SK-N-SH (cell line): Measurements from ENCODE around the gene TSSK3. TPM values are rescaled to one million over a fixed set of nuclear protein-coding genes. Genes with fewer than 3 reads are reported as not detected.

ENCODE experiments used
- CTCF ChIA-PET: fragments of 300-600, 350-600 bp; formaldehyde crosslinking; extraction: SDS; loops from one replicate; lab custom pipeline; 2021; lab: Yijun Ruan, JAX
- POLR2A ChIA-PET: fragments of 350-600 bp; sonication (Branson Sonifier 250); formaldehyde crosslinking; extraction: SDS; loops from one replicate; lab custom pipeline; 2020; ENCODE audit warnings: antibody characterized with exemption, inconsistent platforms; lab: Yijun Ruan, JAX
- DNase-seq: peaks from one replicate; pipeline ENCODE4 v3.0.0; 2012
- H2AFZ ChIP-seq: fragments of 200-600 bp; sonication (generic); 2 replicates; pipeline ENCODE4 v1.8.1; 2016; ENCODE audit warnings: antibody characterized with exemption, mild to moderate bottlenecking, low read depth
- H3F3A ChIP-seq: fragments of 200-600 bp; sonication (generic); replicated peaks from 2 replicates; pipeline ENCODE3; 2016; ENCODE audit warnings: antibody characterized with exemption, mild to moderate bottlenecking; ENCODE audit not compliant: insufficient read depth
- H3K27ac ChIP-seq, 2 experiments: fragments of 200-500 bp in 1 of 2; fragments of 200-600 bp in 1 of 2; sonication (Bioruptor generic) in 1 of 2; sonication (generic), shearing (Covaris generic) in 1 of 2; 2 replicates each; pipeline versions ENCODE4 v1.5.1 to v1.6.1; 2014 to 2016; ENCODE audit warnings: low read depth in 2 of 2, inconsistent platforms in 1 of 2, low read length in 1 of 2, mild to moderate bottlenecking in 1 of 2, mixed read lengths in 1 of 2
- H3K27me3 ChIP-seq: fragments of 200-600 bp; sonication (generic), shearing (Covaris generic); 2 replicates; pipeline ENCODE4 v1.6.1; 2016; ENCODE audit warnings: mixed run types; ENCODE audit not compliant: insufficient read depth
- H3K36me3 ChIP-seq, 2 experiments: fragments of 200-500 bp in 1 of 2; fragments of 200-600 bp in 1 of 2; sonication (Bioruptor generic) in 1 of 2; sonication (generic) in 1 of 2; replicated peaks in 1 of 2; 2 replicates each; pipeline versions ENCODE3 to v1.5.1; 2014 to 2016; ENCODE audit warnings: low read length in 1 of 2, mild to moderate bottlenecking in 1 of 2; ENCODE audit not compliant: insufficient read depth in 2 of 2, control insufficient read depth in 1 of 2
- H3K4me1 ChIP-seq, 2 experiments: fragments of 200-500 bp in 1 of 2; fragments of 200-600 bp in 1 of 2; sonication (Bioruptor generic) in 1 of 2; sonication (generic), shearing (Covaris generic) in 1 of 2; 2 replicates each; pipeline versions ENCODE4 v1.5.1 to v1.6.1; 2014 to 2016; ENCODE audit warnings: low read depth in 1 of 2, low read length in 1 of 2, mixed run types in 1 of 2; ENCODE audit not compliant: insufficient read depth in 2 of 2, control insufficient read depth in 1 of 2
- H3K4me2 ChIP-seq: fragments of 200-600 bp; sonication (generic), shearing (Covaris generic); 2 replicates; pipeline ENCODE4 v1.6.1; 2017; ENCODE audit warnings: mixed run types
- H3K4me3 ChIP-seq, 2 experiments: fragments of 200-500 bp in 1 of 2; fragments of 200-600 bp in 1 of 2; sonication (Bioruptor generic) in 1 of 2; sonication (generic), shearing (Covaris generic) in 1 of 2; 2 replicates each; pipeline versions ENCODE4 v1.5.1 to v1.8.1; 2014 to 2016; ENCODE audit warnings: low read depth in 2 of 2, inconsistent platforms in 1 of 2, low read length in 1 of 2, mild to moderate bottlenecking in 1 of 2, mixed read lengths in 1 of 2, moderate library complexity in 1 of 2
- H3K79me2 ChIP-seq: fragments of 200-600 bp; sonication (generic); 2 replicates; pipeline ENCODE4 v1.8.1; 2017; ENCODE audit warnings: mild to moderate bottlenecking; ENCODE audit not compliant: insufficient read depth
- H3K9ac ChIP-seq: fragments of 200-600 bp; sonication (generic); 2 replicates; pipeline ENCODE4 v1.6.1; 2017; ENCODE audit warnings: mixed run types
- H3K9me2 ChIP-seq: fragments of 200-600 bp; sonication (generic); 2 replicates; pipeline ENCODE4 v1.6.1; 2017; ENCODE audit warnings: mixed run types
- H3K9me3 ChIP-seq: fragments of 200-600 bp; sonication (generic); 2 replicates; pipeline ENCODE4 v1.6.1; 2017; ENCODE audit warnings: mixed run types, mild to moderate bottlenecking, moderate library complexity
- H4K20me1 ChIP-seq: fragments of 200-600 bp; sonication (generic); 2 replicates; pipeline ENCODE4 v1.6.1; 2017; ENCODE audit warnings: mild to moderate bottlenecking, mixed run types; ENCODE audit not compliant: insufficient read depth
- CHD2 ChIP-seq: fragments of 150-350 bp; IDR thresholded peaks from 2 replicates; pipeline ENCODE4 v1.6.1; 2018; ENCODE audit warnings: low read length; ENCODE audit not compliant: partially characterized antibody
- ELF1 ChIP-seq: IDR thresholded peaks from 2 replicates; pipeline ENCODE4 v1.4.0; 2012
- FOSL2 ChIP-seq: IDR thresholded peaks from 2 replicates; pipeline ENCODE4 v1.4.0; 2012; ENCODE audit warnings: low read depth, mild to moderate bottlenecking, moderate library complexity, borderline replicate concordance
- FOXM1 ChIP-seq: IDR thresholded peaks from 2 replicates; pipeline ENCODE4 v1.4.0; 2012; ENCODE audit warnings: low read depth, mild to moderate bottlenecking
- GABPA ChIP-seq: IDR thresholded peaks from 2 replicates; pipeline ENCODE4 v1.4.0; 2012; ENCODE audit warnings: low read depth, mild to moderate bottlenecking
- MAX ChIP-seq: IDR thresholded peaks from 2 replicates; pipeline ENCODE4 v1.4.0; 2012; ENCODE audit warnings: low read depth
- MEF2A ChIP-seq: IDR thresholded peaks from 2 replicates; pipeline ENCODE4 v1.4.0; 2012; ENCODE audit warnings: low read depth, borderline replicate concordance
- NFIC ChIP-seq: IDR thresholded peaks from 2 replicates; pipeline ENCODE4 v1.4.0; 2012; ENCODE audit warnings: borderline replicate concordance
- NRF1 ChIP-seq: IDR thresholded peaks from 2 replicates; pipeline ENCODE4 v1.6.1; 2012; ENCODE audit warnings: low read depth, mild to moderate bottlenecking, low read length
- PBX3 ChIP-seq: IDR thresholded peaks from 2 replicates; pipeline ENCODE4; 2012
- POLR2AphosphoS5 ChIP-seq: IDR thresholded peaks from 2 replicates; pipeline ENCODE4 v1.6.1; 2012; ENCODE audit warnings: low read depth, low read length
- RCOR1 ChIP-seq: fragments of 150-350 bp; IDR thresholded peaks from 2 replicates; pipeline ENCODE4 v1.6.1; 2017; ENCODE audit warnings: antibody characterized with exemption, low read length
- REST ChIP-seq: IDR thresholded peaks from 2 replicates; pipeline ENCODE4 v1.6.1; 2012; ENCODE audit warnings: mild to moderate bottlenecking, low read depth, low read length, moderate library complexity
- RFX5 ChIP-seq: IDR thresholded peaks from 2 replicates; pipeline ENCODE4 v1.6.1; 2012; ENCODE audit warnings: mild to moderate bottlenecking, improper control_type of control experiment, low read length
- RXRA ChIP-seq: IDR thresholded peaks from 2 replicates; pipeline ENCODE4 v1.4.0; 2012; ENCODE audit warnings: low read depth, mild to moderate bottlenecking, borderline replicate concordance
- TAF1 ChIP-seq: IDR thresholded peaks from 2 replicates; pipeline ENCODE4 v1.6.1; 2012; ENCODE audit warnings: low read depth, mild to moderate bottlenecking, low read length, moderate library complexity, borderline replicate concordance
- TCF12 ChIP-seq: IDR thresholded peaks from 2 replicates; pipeline ENCODE4 v1.4.0; 2012
- USF2 ChIP-seq: fragments of 150-350 bp; IDR thresholded peaks from 2 replicates; pipeline ENCODE4 v1.6.1; 2017; ENCODE audit warnings: antibody characterized with exemption, low read length, low read depth, borderline replicate concordance
- WGBS: methylation state at CpG from one replicate; pipeline ENCODE4 v1.1.6; 2017; ENCODE audit warnings: low lambda C conversion rate; 5-methylcytosine and 5-hydroxymethylcytosine counted together
- polyA plus RNA-seq, 3 experiments: library from polyadenylated mRNA; depleted of rRNA; stranded (reverse); fragments of >200 nt; gene quantifications; 2 replicates each; pipeline ENCODE4 v1.2.3, GENCODE V29; 2012
- TF ChIP-seq, protein P1 (sequence below): fragments of 150-350 bp; IDR thresholded peaks from 2 replicates; pipeline ENCODE4 v1.6.1; 2016; ENCODE audit warnings: mild to moderate bottlenecking, low read depth, low read length

The TSSK3 gene
- polyA plus RNA-seq, 1 of the 3 experiments (the other 2 are of a cell fraction), result 0.28 TPM

GRCh38 chr1:32316903-32317277 is 45.4 kb upstream of the TSSK3 start (continued):
- TF ChIP-seq PBX3 (no peak), RCOR1 (no peak), NRF1 (no peak), ELF1 (no peak), MAX (no peak), GABPA (no peak), RFX5 (no peak), NFIC (no peak), CHD2 (no peak)
- TF ChIP-seq, all 33 proteins: peak for 0

GRCh38 chr1:32318127-32318869 is 44.0 kb upstream of the TSSK3 start:
- Histone ChIP-seq H3K9ac (no peak overlapping the region), H3K79me2 (peaks cover 29% of the 10 kb centered on the region), H3K4me3 (no peak overlapping the region), H3K4me2 (no peak overlapping the region), H3K36me3 (peaks cover 9 to 17% of the 10 kb centered on the region in 2 experiments), H3F3A (peaks cover 13% of the 10 kb centered on the region), H3K4me1 (0 out of 4 replicates have a peak, but pooled peaks cover 0 to 6% of the 10 kb centered on the region in 2 experiments), H4K20me1 (0 out of 2 replicates have a peak, but pooled peaks cover 1% of the 10 kb centered on the region), H3K27me3 (no peaks in the 10 kb centered on the region), H2AFZ (no peak overlapping the region), H3K9me2 (no peaks in the 10 kb centered on the region), H3K9me3 (no peaks in the 10 kb centered on the region), H3K27ac (no peak overlapping the region)
- WGBS, result 97% methylated on average over 9 of the region's 10 CpGs
- DNase-seq, result no peak
- TF ChIP-seq POLR2AphosphoS5 (no peak), TCF12 (no peak), MEF2A (no peak), RXRA (no peak), FOSL2 (no peak), REST (no peak), TAF1 (no peak), FOXM1 (no peak), USF2 (no peak)
- TF ChIP-seq, protein P1, sequence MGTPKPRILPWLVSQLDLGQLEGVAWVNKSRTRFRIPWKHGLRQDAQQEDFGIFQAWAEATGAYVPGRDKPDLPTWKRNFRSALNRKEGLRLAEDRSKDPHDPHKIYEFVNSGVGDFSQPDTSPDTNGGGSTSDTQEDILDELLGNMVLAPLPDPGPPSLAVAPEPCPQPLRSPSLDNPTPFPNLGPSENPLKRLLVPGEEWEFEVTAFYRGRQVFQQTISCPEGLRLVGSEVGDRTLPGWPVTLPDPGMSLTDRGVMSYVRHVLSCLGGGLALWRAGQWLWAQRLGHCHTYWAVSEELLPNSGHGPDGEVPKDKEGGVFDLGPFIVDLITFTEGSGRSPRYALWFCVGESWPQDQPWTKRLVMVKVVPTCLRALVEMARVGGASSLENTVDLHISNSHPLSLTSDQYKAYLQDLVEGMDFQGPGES, result no peak
- ChIA-PET POLR2A (interaction anchor here (1.2 kb wide), 1 partner anchor 14 kb away, joined by 3 read pairs; no protein-coding TSS in a partner anchor), CTCF (interaction anchor here (1.0 to 2.5 kb wide), 3 partner anchors 16 to 103 kb away, joined by 3 to 8 read pairs (median 7); no protein-coding TSS in a partner anchor)
